ENCODE results near the gene ADAM22. TPM values are rescaled to one million over a fixed set of nuclear protein-coding genes. Genes with fewer than 3 reads are reported as not detected.

ADAM22 gene
- total RNA-seq, 6 experiments from 2014 or later = 0.06 to 0.32 (median 0.10) TPM

- DNase-seq = no peak
- H3K4me3 ChIP-seq = no peak overlapping the region
- no peak overlapping the region for H3K27ac ChIP-seq
- no peaks in the 10 kb centered on the region for H3K9me3 ChIP-seq
- no peaks in the 10 kb centered on the region for H3K36me3 ChIP-seq
- ATAC-seq = no peak
- TF ChIP-seq CTCF (IDR thresholded peaks at IDR 0.05) (no peak), POLR2A (IDR thresholded peaks at IDR 0.05) (no peak)
- intact Hi-C loops (cut with DNase I) = no loop called here
- H3K27me3 ChIP-seq = no peaks in the 10 kb centered on the region
- no peaks in the 10 kb centered on the region for H3K4me1 ChIP-seq
- WGBS (ENCODE audit: insufficient coverage, low coverage, low lambda C conversion rate, missing lambda C conversion rate) = 29% methylated on average over 1 of the region's 1 CpG
These were observed 106.6 kb downstream of the ADAM22 start for GRCh38 chr7:88040694-88041093.

GRCh38 chr7:88041583-88041982, 107.5 kb downstream of the ADAM22 start:
- Histone ChIP-seq H3K27me3 (no peaks in the 10 kb centered on the region), H3K27ac (no peak overlapping the region), H3K4me1 (no peaks in the 10 kb centered on the region), H3K4me3 (no peak overlapping the region), H3K36me3 (no peaks in the 10 kb centered on the region), H3K9me3 (no peaks in the 10 kb centered on the region)
- WGBS (ENCODE audit: insufficient coverage, low coverage, low lambda C conversion rate, missing lambda C conversion rate) = 77% methylated on average over 1 of the region's 1 CpG
- DNase-seq (no peak), ATAC-seq (no peak)
- intact Hi-C loops (cut with DNase I) = no loop called here
- TF ChIP-seq POLR2A (IDR thresholded peaks at IDR 0.05) = no peak
- no peak for TF ChIP-seq CTCF (IDR thresholded peaks at IDR 0.05)

- H3K27me3 ChIP-seq = no peaks in the 10 kb centered on the region
- TF ChIP-seq POLR2A (IDR thresholded peaks at IDR 0.05) = no peak
- no peak for TF ChIP-seq CTCF (IDR thresholded peaks at IDR 0.05)
- H3K9me3 ChIP-seq = no peaks in the 10 kb centered on the region
- H3K27ac ChIP-seq = no peak overlapping the region
- H3K4me1 ChIP-seq = no peaks in the 10 kb centered on the region
- DNase-seq = no peak
- ATAC-seq = no peak
- H3K4me3 ChIP-seq = no peak overlapping the region
- intact Hi-C loops (cut with DNase I) = no loop called here
- no peaks in the 10 kb centered on the region for H3K36me3 ChIP-seq
These were observed 108.1 kb downstream of the ADAM22 start for GRCh38 chr7:88042157-88042556.

- Histone ChIP-seq H3K9me3 (no peaks in the 10 kb centered on the region), H3K4me1 (no peaks in the 10 kb centered on the region), H3K4me3 (no peak overlapping the region), H3K27me3 (no peaks in the 10 kb centered on the region), H3K36me3 (no peaks in the 10 kb centered on the region), H3K27ac (no peak overlapping the region)
- 91% methylated on average over 1 of the region's 1 CpG for WGBS (ENCODE audit: insufficient coverage, low coverage, low lambda C conversion rate, missing lambda C conversion rate)
- no peak for TF ChIP-seq POLR2A (IDR thresholded peaks at IDR 0.05)
- TF ChIP-seq CTCF (IDR thresholded peaks at IDR 0.05) = no peak
- ATAC-seq (no peak), DNase-seq (no peak)
- intact Hi-C loops (cut with DNase I) = no loop called here
These were observed 108.8 kb downstream of the ADAM22 start for GRCh38 chr7:88042803-88043202.

GRCh38 chr7:88044069-88044468, 110.0 kb downstream of the ADAM22 start:
- Histone ChIP-seq H3K4me3 (no peak overlapping the region), H3K27ac (no peak overlapping the region), H3K36me3 (no peaks in the 10 kb centered on the region), H3K9me3 (no peaks in the 10 kb centered on the region), H3K27me3 (no peaks in the 10 kb centered on the region), H3K4me1 (no peaks in the 10 kb centered on the region)
- intact Hi-C loops (cut with DNase I) = no loop called here
- no peak for DNase-seq
- 85% methylated on average over 2 of the region's 2 CpGs for WGBS (ENCODE audit: insufficient coverage, low coverage, low lambda C conversion rate, missing lambda C conversion rate)
- no peak for ATAC-seq
- TF ChIP-seq CTCF (IDR thresholded peaks at IDR 0.05) = no peak
- no peak for TF ChIP-seq POLR2A (IDR thresholded peaks at IDR 0.05)

Measured in right lobe of liver (tissue), 6 donors.